ENCODE measurements around the gene ALDH7A1.

ALDH7A1 gene

GRCh38 chr5:126577415-126577814 lies 17.6 kb downstream of the ALDH7A1 start:
- Histone ChIP-seq H3K4me3 (ENCODE audit: low read depth in 1 of 2, low read length in 2 of 2) (no peak overlapping the region), H3K9me3 (ENCODE audit: insufficient read depth, low read length, severe bottlenecking) (no peaks in the 10 kb centered on the region), H4K20me1 (ENCODE audit: insufficient read depth, low read length) (no peaks in the 10 kb centered on the region), H3K36me3 (ENCODE audit: insufficient read depth, low read length) (no peaks in the 10 kb centered on the region), H3K9ac (ENCODE audit: low read depth, low read length) (no peak overlapping the region), H3K4me1 (ENCODE audit: insufficient read depth, low read length) (no peaks in the 10 kb centered on the region), H3K79me2 (ENCODE audit: insufficient read depth, low read length) (no peaks in the 10 kb centered on the region), H2AFZ (ENCODE audit: low read depth, low read length) (no peak overlapping the region), H3K27me3 (ENCODE audit: insufficient read depth, low read length, poor library complexity) (peaks cover under 1% of the 10 kb centered on the region), H3K4me2 (ENCODE audit: insufficient read depth, low read length) (no peak overlapping the region), H3K27ac (ENCODE audit: low read length) (no peak overlapping the region)
- ATAC-seq (ENCODE audit: insufficient read depth, low read depth) (no peak), DNase-seq (no peak)
- TF ChIP-seq CTCF (IDR thresholded peaks at IDR 0.05; ENCODE audit: borderline replicate concordance, extremely low read depth, low read length, poor library complexity, severe bottlenecking) (no peak), EZH2 (IDR thresholded peaks at IDR 0.05; ENCODE audit: borderline replicate concordance, low read depth, low read length, severe bottlenecking) (no peak)

GRCh38 chr5:126576974-126577373 lies 18.0 kb downstream of the ALDH7A1 start:
- DNase-seq, result no peak
- Histone ChIP-seq H3K9ac (ENCODE audit: low read depth, low read length) (no peak overlapping the region), H3K9me3 (ENCODE audit: insufficient read depth, low read length, severe bottlenecking) (no peaks in the 10 kb centered on the region), H3K4me1 (ENCODE audit: insufficient read depth, low read length) (no peaks in the 10 kb centered on the region), H4K20me1 (ENCODE audit: insufficient read depth, low read length) (no peaks in the 10 kb centered on the region), H3K27me3 (ENCODE audit: insufficient read depth, low read length, poor library complexity) (peaks cover 5% of the 10 kb centered on the region), H2AFZ (ENCODE audit: low read depth, low read length) (no peak overlapping the region), H3K27ac (ENCODE audit: low read length) (no peak overlapping the region), H3K36me3 (ENCODE audit: insufficient read depth, low read length) (no peaks in the 10 kb centered on the region), H3K4me3 (ENCODE audit: low read depth in 1 of 2, low read length in 2 of 2) (no peak overlapping the region), H3K79me2 (ENCODE audit: insufficient read depth, low read length) (no peaks in the 10 kb centered on the region), H3K4me2 (ENCODE audit: insufficient read depth, low read length) (no peak overlapping the region)
- ATAC-seq (ENCODE audit: insufficient read depth, low read depth), result no peak
- TF ChIP-seq CTCF (IDR thresholded peaks at IDR 0.05; ENCODE audit: borderline replicate concordance, extremely low read depth, low read length, poor library complexity, severe bottlenecking), result no peak
- no peak for TF ChIP-seq EZH2 (IDR thresholded peaks at IDR 0.05; ENCODE audit: borderline replicate concordance, low read depth, low read length, severe bottlenecking)

- Histone ChIP-seq H3K36me3 (ENCODE audit: insufficient read depth, low read length) (no peaks in the 10 kb centered on the region), H3K27me3 (ENCODE audit: insufficient read depth, low read length, poor library complexity) (peaks cover 5% of the 10 kb centered on the region), H3K4me1 (ENCODE audit: insufficient read depth, low read length) (no peaks in the 10 kb centered on the region), H3K9ac (ENCODE audit: low read depth, low read length) (no peak overlapping the region), H3K9me3 (ENCODE audit: insufficient read depth, low read length, severe bottlenecking) (no peaks in the 10 kb centered on the region), H3K4me2 (ENCODE audit: insufficient read depth, low read length) (no peak overlapping the region), H2AFZ (ENCODE audit: low read depth, low read length) (no peak overlapping the region), H4K20me1 (ENCODE audit: insufficient read depth, low read length) (no peaks in the 10 kb centered on the region), H3K27ac (ENCODE audit: low read length) (no peak overlapping the region), H3K79me2 (ENCODE audit: insufficient read depth, low read length) (no peaks in the 10 kb centered on the region), H3K4me3 (ENCODE audit: low read depth in 1 of 2, low read length in 2 of 2) (no peak overlapping the region)
- ATAC-seq (ENCODE audit: insufficient read depth, low read depth), result no peak
- no peak for TF ChIP-seq CTCF (IDR thresholded peaks at IDR 0.05; ENCODE audit: borderline replicate concordance, extremely low read depth, low read length, poor library complexity, severe bottlenecking)
- TF ChIP-seq EZH2 (IDR thresholded peaks at IDR 0.05; ENCODE audit: borderline replicate concordance, low read depth, low read length, severe bottlenecking), result no peak
- no peak for DNase-seq
Observed at GRCh38 chr5:126575644-126576043, 19.4 kb downstream of the ALDH7A1 start.

GRCh38 chr5:126568206-126568755 lies 26.7 kb downstream of the ALDH7A1 start:
- Histone ChIP-seq H3K9ac (ENCODE audit: low read depth, low read length) (no peak overlapping the region), H3K27me3 (ENCODE audit: insufficient read depth, low read length, poor library complexity) (peaks cover 5% of the 10 kb centered on the region), H3K79me2 (ENCODE audit: insufficient read depth, low read length) (no peaks in the 10 kb centered on the region), H2AFZ (ENCODE audit: low read depth, low read length) (no peak overlapping the region), H3K36me3 (ENCODE audit: insufficient read depth, low read length) (no peaks in the 10 kb centered on the region), H3K9me3 (ENCODE audit: insufficient read depth, low read length, severe bottlenecking) (no peaks in the 10 kb centered on the region), H3K4me2 (ENCODE audit: insufficient read depth, low read length) (no peak overlapping the region), H3K4me3 (ENCODE audit: low read depth in 1 of 2, low read length in 2 of 2) (no peak overlapping the region), H3K27ac (ENCODE audit: low read length) (no peak overlapping the region), H3K4me1 (ENCODE audit: insufficient read depth, low read length) (no peaks in the 10 kb centered on the region), H4K20me1 (ENCODE audit: insufficient read depth, low read length) (no peaks in the 10 kb centered on the region)
- TF ChIP-seq CTCF (IDR thresholded peaks at IDR 0.05; ENCODE audit: borderline replicate concordance, extremely low read depth, low read length, poor library complexity, severe bottlenecking), result no peak
- TF ChIP-seq EZH2 (IDR thresholded peaks at IDR 0.05; ENCODE audit: borderline replicate concordance, low read depth, low read length, severe bottlenecking), result no peak
- no peak for DNase-seq
- no peak for ATAC-seq (ENCODE audit: insufficient read depth, low read depth)

Measured in DND-41 (cell line).